AG04449 (cell line): ENCODE results near the gene MRAS.

Experiments
- CTCF ChIA-PET: fragments of 350-600 bp; formaldehyde crosslinking; extraction: SDS; loops from one replicate; lab custom pipeline; 2021; ENCODE audit warnings: antibody characterized with exemption; lab: Yijun Ruan, JAX
- POLR2A ChIA-PET: fragments of 400-600, 350-600 bp; formaldehyde crosslinking; extraction: SDS; loops from one replicate; lab custom pipeline; 2020; ENCODE audit warnings: antibody characterized with exemption, inconsistent platforms; lab: Yijun Ruan, JAX
- DNase-seq: peaks from one replicate; pipeline ENCODE4 v3.0.0-alpha.2; 2010; ENCODE audit warnings: low read depth, low spot score
- H3K4me3 ChIP-seq: 2 replicates; pipeline ENCODE4 v1.5.1; 2011; ENCODE audit warnings: low read depth, mild to moderate bottlenecking, control low read depth, low read length
- CTCF ChIP-seq: IDR thresholded peaks from one replicate; pipeline ENCODE4 v1.5.1; 2011; ENCODE audit warnings: mild to moderate bottlenecking, moderate library complexity, low read length, control low read depth, inconsistent platforms; ENCODE audit not compliant: insufficient read depth; ENCODE audit errors: missing control alignments

The MRAS gene

GRCh38 chr3:138344754-138345153 lies 3.6 kb upstream of the MRAS start:
- POLR2A ChIA-PET, result no interaction called here
- CTCF ChIA-PET, result interaction anchor here (0.7 to 4.3 kb wide), 4 partner anchors 9 to 73 kb away, joined by 3 to 31 read pairs (median 14); no protein-coding TSS in a partner anchor
- H3K4me3 ChIP-seq, result no peak overlapping the region
- no peak for DNase-seq
- no peak for TF ChIP-seq CTCF

- H3K4me3 ChIP-seq, result peak overlapping the region; percentile 74
- no peak for TF ChIP-seq CTCF
- DNase-seq, result no peak
- ChIA-PET CTCF (interaction anchor here (0.5 to 3.8 kb wide), 12 partner anchors 10 to 566 kb away, joined by 3 to 25 read pairs (median 6); no protein-coding TSS in a partner anchor), POLR2A (interaction anchor here (0.7 to 1.0 kb wide), 3 partner anchors 10 to 234 kb away, joined by 3 to 4 read pairs (median 3); partner anchors contain the start of gene DZIP1L)
Observed at GRCh38 chr3:138348754-138349739, 668 bp downstream of the MRAS start.

- POLR2A ChIA-PET, result interaction anchor here (0.7 to 1.0 kb wide), 3 partner anchors 9 to 235 kb away, joined by 3 to 4 read pairs (median 3); partner anchors contain the start of gene DZIP1L
- no peak for DNase-seq
- peak overlapping the region; percentile 26 for H3K4me3 ChIP-seq
- CTCF ChIA-PET, result interaction anchor here (0.8 to 2.8 kb wide), 12 partner anchors 9 to 573 kb away, joined by 3 to 20 read pairs (median 4); no protein-coding TSS in a partner anchor
- no peak for TF ChIP-seq CTCF
Observed at GRCh38 chr3:138349926-138350665, 1.7 kb downstream of the MRAS start.

GRCh38 chr3:138351151-138351550 lies 2.8 kb downstream of the MRAS start:
- POLR2A ChIA-PET, result no interaction called here
- no peak for TF ChIP-seq CTCF
- DNase-seq, result no peak
- no peak overlapping the region for H3K4me3 ChIP-seq
- CTCF ChIA-PET, result interaction anchor here (0.8 to 2.8 kb wide), 7 partner anchors 20 to 572 kb away, joined by 3 to 20 read pairs (median 4); no protein-coding TSS in a partner anchor

GRCh38 chr3:138351916-138352550 lies 3.7 kb downstream of the MRAS start:
- ChIA-PET POLR2A (no interaction called here), CTCF (interaction anchor here (0.8 to 2.8 kb wide), 5 partner anchors 27 to 571 kb away, joined by 3 to 20 read pairs (median 7); no protein-coding TSS in a partner anchor)
- H3K4me3 ChIP-seq, result no peak overlapping the region
- no peak for TF ChIP-seq CTCF
- DNase-seq, result no peak
